ENCODE data around the gene FBXO11. TPM values are rescaled to one million over a fixed set of nuclear protein-coding genes. Genes with fewer than 3 reads are reported as not detected.

FBXO11 gene
- polyA plus RNA-seq, 1 of the 3 experiments (the other 2 are of a cell fraction), result 26.6 TPM

GRCh38 chr2:47946593-47946992 lies 40.3 kb upstream of the FBXO11 start:
- no peak for DNase-seq
- Histone ChIP-seq H3K27me3 (ENCODE audit: insufficient read depth) (no peaks in the 10 kb centered on the region), H3F3A (replicated peaks; ENCODE audit: insufficient read depth) (no peaks in the 10 kb centered on the region), H3K9me3 (no peaks in the 10 kb centered on the region), H3K36me3 (replicated peaks in 1 of 2; ENCODE audit: control insufficient read depth in 1 of 2, insufficient read depth in 2 of 2, low read length in 1 of 2) (no peaks in the 10 kb centered on the region), H3K4me1 (ENCODE audit: control insufficient read depth in 1 of 2, insufficient read depth in 2 of 2, low read depth in 1 of 2, low read length in 1 of 2) (peaks cover 0 to 8% of the 10 kb centered on the region in 2 experiments; a peak in 2 of 4 replicates), H3K9me2 (no peaks in the 10 kb centered on the region), H3K27ac (ENCODE audit: low read depth in 2 of 2, low read length in 1 of 2) (no peak overlapping the region), H4K20me1 (ENCODE audit: insufficient read depth) (no peaks in the 10 kb centered on the region), H3K4me2 (no peak overlapping the region), H3K79me2 (ENCODE audit: insufficient read depth) (no peaks in the 10 kb centered on the region), H3K9ac (no peak overlapping the region), H3K4me3 (ENCODE audit: low read depth in 2 of 2, low read length in 1 of 2) (no peak overlapping the region), H2AFZ (ENCODE audit: low read depth) (no peak overlapping the region)
- CTCF ChIA-PET, result interaction anchor here (1.5 kb wide), 1 partner anchor 14 kb away, joined by 3 read pairs; no protein-coding TSS in a partner anchor
- WGBS (ENCODE audit: low lambda C conversion rate), result 60% methylated on average over 5 of the region's 5 CpGs
- POLR2A ChIA-PET, result no interaction called here
- TF ChIP-seq USF2 (IDR thresholded peaks at IDR 0.05; ENCODE audit: borderline replicate concordance, low read depth, low read length) (no peak), ELF1 (IDR thresholded peaks at IDR 0.05) (no peak), RAD21 (IDR thresholded peaks at IDR 0.05; ENCODE audit: low read length) (no peak), TAF1 (IDR thresholded peaks at IDR 0.05; ENCODE audit: borderline replicate concordance, low read depth, low read length) (no peak), REST (IDR thresholded peaks at IDR 0.05; ENCODE audit: low read depth, low read length) (no peak), SIN3A (IDR thresholded peaks at IDR 0.05; ENCODE audit: borderline replicate concordance, low read depth, low read length) (no peak), NFIC (IDR thresholded peaks at IDR 0.05; ENCODE audit: borderline replicate concordance) (no peak), ZBTB33 (IDR thresholded peaks at IDR 0.05; ENCODE audit: borderline replicate concordance, low read depth) (no peak), RCOR1 (IDR thresholded peaks at IDR 0.05; ENCODE audit: low read length) (no peak)
- TF ChIP-seq, protein P1, sequence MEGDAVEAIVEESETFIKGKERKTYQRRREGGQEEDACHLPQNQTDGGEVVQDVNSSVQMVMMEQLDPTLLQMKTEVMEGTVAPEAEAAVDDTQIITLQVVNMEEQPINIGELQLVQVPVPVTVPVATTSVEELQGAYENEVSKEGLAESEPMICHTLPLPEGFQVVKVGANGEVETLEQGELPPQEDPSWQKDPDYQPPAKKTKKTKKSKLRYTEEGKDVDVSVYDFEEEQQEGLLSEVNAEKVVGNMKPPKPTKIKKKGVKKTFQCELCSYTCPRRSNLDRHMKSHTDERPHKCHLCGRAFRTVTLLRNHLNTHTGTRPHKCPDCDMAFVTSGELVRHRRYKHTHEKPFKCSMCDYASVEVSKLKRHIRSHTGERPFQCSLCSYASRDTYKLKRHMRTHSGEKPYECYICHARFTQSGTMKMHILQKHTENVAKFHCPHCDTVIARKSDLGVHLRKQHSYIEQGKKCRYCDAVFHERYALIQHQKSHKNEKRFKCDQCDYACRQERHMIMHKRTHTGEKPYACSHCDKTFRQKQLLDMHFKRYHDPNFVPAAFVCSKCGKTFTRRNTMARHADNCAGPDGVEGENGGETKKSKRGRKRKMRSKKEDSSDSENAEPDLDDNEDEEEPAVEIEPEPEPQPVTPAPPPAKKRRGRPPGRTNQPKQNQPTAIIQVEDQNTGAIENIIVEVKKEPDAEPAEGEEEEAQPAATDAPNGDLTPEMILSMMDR (IDR thresholded peaks at IDR 0.05), result no peak

All from SK-N-SH (cell line).